B cell (primary cell): ENCODE data around the gene SLC12A7.

Experiments used
- CTCF ChIP-seq: fragments of 200-600 bp; IDR thresholded peaks from one replicate; pipeline ENCODE4 v1.8.0; 2022; ENCODE audit warnings: antibody characterized with exemption, mild to moderate bottlenecking
- EZH2 ChIP-seq: IDR thresholded peaks from 2 replicates; pipeline ENCODE4 v1.6.1; 2012; ENCODE audit warnings: borderline replicate concordance, low read depth, mild to moderate bottlenecking, moderate library complexity, low read length; ENCODE audit not compliant: insufficient read depth, poor library complexity, severe bottlenecking

- no peak for TF ChIP-seq CTCF
- TF ChIP-seq EZH2, result no peak
Measured at GRCh38 chr5:1125030-1125357, 13.1 kb upstream of the SLC12A7 start.
